Left lung (tissue), 10 donors: ENCODE data around the gene ZNF24. TPM values are rescaled to one million over a fixed set of nuclear protein-coding genes. Genes with fewer than 3 reads are reported as not detected.

Experiments
- ATAC-seq: fragments of 200-7000 bp; cut with Tn5 transposase; one replicate; pipeline ENCODE4 v1.9.1; 2020; ENCODE audit warnings: moderate library complexity
- DNase-seq, 4 donors: peaks; one replicate each; pipeline ENCODE4 v3.0.0-alpha.2; 2013 to 2020
- H3K27ac ChIP-seq, 2 donors: fragments of 200-600 bp; sonication (generic) in 1 of 2; one replicate each; pipeline versions ENCODE4 v1.5.0 to v1.8.0; 2020 to 2021
- H3K27me3 ChIP-seq, 2 donors: fragments of 200-600 bp; sonication (generic) in 1 of 2; one replicate each; pipeline versions ENCODE4 v1.5.0 to v1.8.0; 2020 to 2021
- H3K36me3 ChIP-seq, 2 donors: fragments of 200-600 bp; sonication (generic) in 1 of 2; one replicate each; pipeline versions ENCODE4 v1.5.0 to v1.8.0; 2020 to 2021
- H3K4me1 ChIP-seq, 2 donors: fragments of 200-600 bp; one replicate each; pipeline ENCODE4 v1.8.0; 2021
- H3K4me3 ChIP-seq, 2 donors: fragments of 200-600 bp; sonication (generic) in 1 of 2; one replicate each; pipeline versions ENCODE4 v1.5.0 to v1.8.0; 2020 to 2021; ENCODE audit warnings: mild to moderate bottlenecking in 1 of 2
- H3K9me3 ChIP-seq, 2 donors: fragments of 200-600 bp; sonication (generic) in 1 of 2; one replicate each; pipeline versions ENCODE4 v1.5.0 to v1.8.0; 2020 to 2021
- intact Hi-C, 2 donors: fragments of 100-400 bp; cut with DNase I; formaldehyde crosslinking; loops; one replicate each; pipeline versions ENCODE4 v1.11.2 to v1.14.2; 2022
- polyA plus RNA-seq, 6 donors: library from polyadenylated mRNA; unstranded; fragments of 120-200 nt; gene quantifications; one replicate each; pipeline ENCODE4 v1.2.1, GENCODE V29; 2013; ENCODE audit not compliant: insufficient read length in 6 of 6
- total RNA-seq, 2 donors: library from RNA; stranded (reverse); fragmentation: NEBNext Ultra II Directional; extraction: Animal tissue kit (Norgen Biotek cat#: 25700); gene quantifications; one replicate each; pipeline ENCODE4 v1.2.1, GENCODE V29; 2021
- TF ChIP-seq, protein P1 (sequence below), 2 donors: fragments of 200-600 bp; sonication (generic) in 1 of 2; IDR thresholded peaks; one replicate each; pipeline versions ENCODE4 v1.5.0 to v1.8.0; 2021; ENCODE audit warnings: antibody characterized with exemption in 2 of 2
- donor health status: DM: no; HTN: yes; CAD: no.
- donor health status: DM: no; HTN: no; CAD: no.

Gene ZNF24
- total and polyA plus RNA-seq, 8 donors = 48.9 to 68.9 (median 66.9) TPM

DNA sequence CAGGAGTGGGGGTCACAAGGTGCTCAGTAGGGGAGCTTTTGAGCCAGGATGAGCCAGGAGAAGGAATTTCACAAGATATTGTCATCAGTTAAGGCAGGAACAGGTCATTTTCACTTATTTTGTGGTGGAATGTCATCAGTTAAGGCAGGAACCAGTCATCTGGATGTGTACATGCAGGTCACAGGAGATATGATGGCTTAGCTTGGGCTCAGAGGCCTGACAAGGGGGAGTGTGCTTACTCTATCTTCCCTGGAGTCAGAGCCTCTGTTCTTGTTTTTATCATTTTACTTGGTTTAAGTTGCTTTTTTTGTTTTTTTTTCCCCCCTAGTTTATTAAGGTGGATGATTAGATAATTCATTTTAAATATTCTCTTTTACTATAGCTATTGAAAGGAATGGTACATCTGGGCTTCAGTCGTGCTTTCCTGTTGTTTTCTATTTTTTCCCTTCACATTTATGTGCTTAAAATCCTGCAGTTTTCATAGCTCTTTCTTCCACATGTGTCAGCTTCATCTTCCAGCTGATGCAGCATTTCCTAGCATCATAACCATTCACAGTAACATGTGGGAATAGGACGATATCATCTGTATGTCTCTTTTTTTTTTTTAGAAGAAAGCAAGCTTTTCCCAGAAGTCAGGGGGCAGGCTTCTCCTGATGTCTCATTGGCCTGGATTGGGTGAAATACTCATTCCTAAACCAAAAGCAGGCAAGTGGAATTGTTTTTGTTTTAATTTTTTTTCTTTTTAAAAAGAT is 17.5 kb upstream of the ZNF24 start:
- ATAC-seq = no peak
- DNase-seq = no peak
- intact Hi-C loops = no loop called here
- no peaks in the 10 kb centered on the region for H3K36me3 ChIP-seq
- H3K27me3 ChIP-seq = no peaks in the 10 kb centered on the region
- H3K4me1 ChIP-seq = no peaks in the 10 kb centered on the region
- no peak overlapping the region for H3K4me3 ChIP-seq
- TF ChIP-seq, protein P1, sequence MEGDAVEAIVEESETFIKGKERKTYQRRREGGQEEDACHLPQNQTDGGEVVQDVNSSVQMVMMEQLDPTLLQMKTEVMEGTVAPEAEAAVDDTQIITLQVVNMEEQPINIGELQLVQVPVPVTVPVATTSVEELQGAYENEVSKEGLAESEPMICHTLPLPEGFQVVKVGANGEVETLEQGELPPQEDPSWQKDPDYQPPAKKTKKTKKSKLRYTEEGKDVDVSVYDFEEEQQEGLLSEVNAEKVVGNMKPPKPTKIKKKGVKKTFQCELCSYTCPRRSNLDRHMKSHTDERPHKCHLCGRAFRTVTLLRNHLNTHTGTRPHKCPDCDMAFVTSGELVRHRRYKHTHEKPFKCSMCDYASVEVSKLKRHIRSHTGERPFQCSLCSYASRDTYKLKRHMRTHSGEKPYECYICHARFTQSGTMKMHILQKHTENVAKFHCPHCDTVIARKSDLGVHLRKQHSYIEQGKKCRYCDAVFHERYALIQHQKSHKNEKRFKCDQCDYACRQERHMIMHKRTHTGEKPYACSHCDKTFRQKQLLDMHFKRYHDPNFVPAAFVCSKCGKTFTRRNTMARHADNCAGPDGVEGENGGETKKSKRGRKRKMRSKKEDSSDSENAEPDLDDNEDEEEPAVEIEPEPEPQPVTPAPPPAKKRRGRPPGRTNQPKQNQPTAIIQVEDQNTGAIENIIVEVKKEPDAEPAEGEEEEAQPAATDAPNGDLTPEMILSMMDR (IDR thresholded peaks at IDR 0.05) = no peak
- no peak overlapping the region for H3K27ac ChIP-seq
- H3K9me3 ChIP-seq = no peaks in the 10 kb centered on the region

DNA sequence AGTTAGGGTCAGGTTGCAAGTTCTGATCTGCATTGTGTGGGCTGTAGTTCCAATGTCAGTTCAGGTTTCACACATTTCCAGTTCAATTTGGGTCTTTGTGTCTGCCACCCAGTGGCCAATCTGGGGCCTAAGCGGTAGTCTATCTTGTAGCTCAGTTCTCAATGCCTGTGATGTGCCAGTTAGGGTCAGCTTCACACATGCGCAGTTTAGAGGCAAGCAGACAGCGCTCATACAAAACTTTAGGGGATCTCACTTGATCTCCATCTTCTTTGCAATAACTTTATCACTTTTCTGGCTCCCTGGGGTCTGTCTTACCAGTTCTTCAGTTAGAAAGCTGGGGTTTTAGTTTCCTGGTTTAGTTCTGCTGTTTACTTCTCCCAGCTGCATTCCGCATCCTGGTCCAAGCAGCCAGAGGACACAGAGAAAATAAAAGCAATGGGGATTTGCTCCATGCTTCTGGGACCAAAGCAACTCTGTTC is 11.0 kb upstream of the ZNF24 start:
- Histone ChIP-seq H3K27ac (no peak overlapping the region), H3K36me3 (no peaks in the 10 kb centered on the region), H3K9me3 (peaks cover 0 to 12% of the 10 kb centered on the region in 2 donors), H3K27me3 (no peaks in the 10 kb centered on the region), H3K4me3 (no peak overlapping the region), H3K4me1 (peaks cover 0 to 4% of the 10 kb centered on the region in 2 donors)
- intact Hi-C loops = loop anchor here in 1 of 2 donors (10.0 kb wide), 1 partner anchor 490 kb away; no protein-coding TSS in a partner anchor
- DNase-seq (peak in 3 of 4 donors; percentile 60 to 88 (median 69)), ATAC-seq (peak; percentile 99)
- TF ChIP-seq, protein P1 (IDR thresholded peaks at IDR 0.05) = peak; percentile 72 to 75

DNA sequence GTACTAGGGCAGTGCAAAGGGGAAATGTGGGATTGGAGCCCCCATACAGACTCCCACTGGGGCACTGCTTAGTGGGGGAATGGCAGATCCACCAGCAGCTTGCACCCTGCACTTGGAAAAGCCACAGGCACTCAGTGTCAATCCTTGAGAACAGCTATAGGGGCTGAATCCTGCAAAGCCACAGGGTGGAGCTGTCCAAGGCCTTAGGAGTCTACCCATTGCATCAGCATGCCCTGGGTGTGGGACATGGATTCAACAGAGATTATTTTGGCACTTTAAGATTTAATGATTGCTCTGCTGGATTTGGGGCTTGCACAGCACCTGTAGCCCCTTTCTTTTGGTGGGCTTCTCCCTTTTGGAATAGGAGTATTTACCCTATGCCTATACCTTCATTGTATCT is 8.6 kb upstream of the ZNF24 start:
- H3K4me1 ChIP-seq = peaks cover 0 to 4% of the 10 kb centered on the region in 2 donors
- H3K4me3 ChIP-seq = no peak overlapping the region
- no peak overlapping the region for H3K27ac ChIP-seq
- no peaks in the 10 kb centered on the region for H3K36me3 ChIP-seq
- DNase-seq (no peak), ATAC-seq (no peak)
- TF ChIP-seq, protein P1 (IDR thresholded peaks at IDR 0.05) = no peak
- intact Hi-C loops = loop anchor here in 1 of 2 donors (5.0 to 10.0 kb wide), 2 partner anchors 115 to 488 kb away; no protein-coding TSS in a partner anchor
- H3K9me3 ChIP-seq = peaks cover 0 to 12% of the 10 kb centered on the region in 2 donors
- H3K27me3 ChIP-seq = no peaks in the 10 kb centered on the region

DNA sequence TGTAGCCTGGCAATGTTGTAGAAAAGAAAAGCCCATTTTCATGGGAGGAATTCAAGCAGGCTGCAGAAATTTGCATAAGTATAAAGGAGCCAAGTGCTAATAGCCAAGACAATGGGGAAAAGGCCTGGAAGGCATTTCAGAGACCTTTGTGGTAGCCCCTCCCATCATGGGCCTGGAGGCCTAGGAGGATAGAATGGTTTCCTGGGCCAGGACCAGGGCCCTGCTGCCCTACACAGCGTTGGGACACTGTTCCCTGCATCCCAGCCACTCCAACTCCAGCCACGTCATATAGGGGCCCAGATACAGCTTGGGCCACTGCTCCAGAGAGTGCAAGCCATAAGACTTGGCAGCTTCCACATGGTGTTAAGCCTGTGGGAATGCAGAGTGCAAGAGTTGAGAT is 8.1 kb upstream of the ZNF24 start:
- no peak overlapping the region for H3K4me3 ChIP-seq
- no peaks in the 10 kb centered on the region for H3K27me3 ChIP-seq
- H3K36me3 ChIP-seq = no peaks in the 10 kb centered on the region
- TF ChIP-seq, protein P1 (IDR thresholded peaks at IDR 0.05) = no peak
- H3K27ac ChIP-seq = no peak overlapping the region
- peaks cover 0 to 4% of the 10 kb centered on the region in 2 donors for H3K4me1 ChIP-seq
- ATAC-seq = no peak
- intact Hi-C loops = loop anchor here in 1 of 2 donors (5.0 to 10.0 kb wide), 2 partner anchors 115 to 487 kb away; no protein-coding TSS in a partner anchor
- no peak for DNase-seq
- H3K9me3 ChIP-seq = peaks cover 0 to 12% of the 10 kb centered on the region in 2 donors

DNA sequence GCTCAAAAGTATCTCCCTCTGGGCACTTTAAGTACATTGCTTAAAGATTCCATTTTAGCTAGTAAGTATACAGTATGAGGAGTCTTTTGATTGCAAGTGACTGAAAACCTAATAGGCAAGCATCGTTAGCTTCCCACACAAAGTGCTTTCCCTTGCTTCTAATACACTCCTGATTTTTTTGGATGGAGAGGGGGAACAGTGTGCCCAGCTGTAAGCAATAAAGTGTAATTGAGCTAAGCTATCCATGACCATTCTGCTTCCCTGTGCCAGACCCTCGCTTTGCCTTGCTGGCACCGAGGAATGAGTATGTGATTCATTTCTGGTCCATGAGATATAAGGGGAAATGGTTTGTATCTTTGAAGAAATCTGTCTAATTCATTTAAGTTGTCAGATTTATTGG is 3.8 kb upstream of the ZNF24 start:
- Histone ChIP-seq H3K9me3 (peaks cover 0 to 12% of the 10 kb centered on the region in 2 donors), H3K27me3 (no peaks in the 10 kb centered on the region), H3K27ac (no peak overlapping the region), H3K4me3 (no peak overlapping the region), H3K4me1 (peaks cover 9 to 21% of the 10 kb centered on the region in 2 donors), H3K36me3 (no peaks in the 10 kb centered on the region)
- no peak for ATAC-seq
- TF ChIP-seq, protein P1 (IDR thresholded peaks at IDR 0.05) = no peak
- intact Hi-C loops = no loop called here
- no peak for DNase-seq
